Trophoblast cell (in vitro differentiated cells and primary cell): ENCODE data around the gene IQGAP1.

Experiments
- DNase-seq, 2 donors: peaks; one replicate each; pipeline ENCODE4 v3.0.0-alpha.2; 2016
- H2AFZ ChIP-seq: 2 replicates; pipeline ENCODE4 v1.6.1; 2013; ENCODE audit warnings: low read length, moderate library complexity, mild to moderate bottlenecking; ENCODE audit not compliant: insufficient read depth, poor library complexity
- H2AK5ac ChIP-seq: 2 replicates; pipeline ENCODE4 v1.6.1; 2013; ENCODE audit warnings: mild to moderate bottlenecking, low read length
- H2BK120ac ChIP-seq: 2 replicates; pipeline ENCODE4 v1.6.1; 2013; ENCODE audit warnings: low read length, mild to moderate bottlenecking, moderate library complexity; ENCODE audit not compliant: insufficient read depth, poor library complexity
- H2BK12ac ChIP-seq: 2 replicates; pipeline ENCODE4 v1.6.1; 2013; ENCODE audit warnings: mild to moderate bottlenecking, low read length, moderate library complexity
- H2BK5ac ChIP-seq: 2 replicates; pipeline ENCODE4 v1.6.1; 2013; ENCODE audit warnings: low read length, low read depth, moderate library complexity, mild to moderate bottlenecking; ENCODE audit not compliant: poor library complexity
- H3K14ac ChIP-seq: 2 replicates; pipeline ENCODE4 v1.6.1; 2013; ENCODE audit warnings: mild to moderate bottlenecking, low read length
- H3K18ac ChIP-seq: 2 replicates; pipeline ENCODE4 v1.6.1; 2013; ENCODE audit warnings: mild to moderate bottlenecking, low read length
- H3K23ac ChIP-seq: 2 replicates; pipeline ENCODE4 v1.6.1; 2013; ENCODE audit warnings: low read length
- H3K27ac ChIP-seq: 2 replicates; pipeline ENCODE4 v1.5.1; 2013; ENCODE audit warnings: low read depth, mild to moderate bottlenecking, inconsistent platforms, low read length, moderate library complexity
- H3K27me3 ChIP-seq: 2 replicates; pipeline ENCODE4 v1.6.1; 2013; ENCODE audit warnings: inconsistent platforms, mild to moderate bottlenecking, low read length, moderate library complexity; ENCODE audit not compliant: insufficient read depth
- H3K36me3 ChIP-seq, 2 experiments: 1 replicate in 1 of 2; 2 replicates in 1 of 2; pipeline ENCODE4 v1.6.1; 2013; ENCODE audit warnings: low read length in 2 of 2, mild to moderate bottlenecking in 2 of 2, moderate library complexity in 1 of 2; ENCODE audit not compliant: insufficient read depth in 2 of 2, control insufficient read depth in 1 of 2
- H3K4ac ChIP-seq: 2 replicates; pipeline ENCODE4 v1.6.1; 2013; ENCODE audit warnings: low read depth, mild to moderate bottlenecking, low read length, moderate library complexity
- H3K4me1 ChIP-seq, 2 experiments: 1 replicate in 1 of 2; 2 replicates in 1 of 2; pipeline ENCODE4 v1.6.1; 2013; ENCODE audit warnings: low read length in 2 of 2, mild to moderate bottlenecking in 2 of 2, moderate library complexity in 1 of 2; ENCODE audit not compliant: insufficient read depth in 2 of 2, control insufficient read depth in 1 of 2
- H3K4me2 ChIP-seq: 2 replicates; pipeline ENCODE4 v1.6.1; 2013; ENCODE audit warnings: inconsistent platforms, mild to moderate bottlenecking, low read length, moderate library complexity
- H3K4me3 ChIP-seq: 2 replicates; pipeline ENCODE4 v1.5.1; 2013; ENCODE audit warnings: mild to moderate bottlenecking, low read depth, low read length, inconsistent platforms
- H3K79me1 ChIP-seq: one replicate; pipeline ENCODE4 v1.6.1; 2013; ENCODE audit warnings: low read length
- H3K79me2 ChIP-seq: 2 replicates; pipeline ENCODE4 v1.6.1; 2013; ENCODE audit warnings: low read length, mild to moderate bottlenecking; ENCODE audit not compliant: control insufficient read depth, insufficient read depth, poor library complexity
- H3K9ac ChIP-seq: 2 replicates; pipeline ENCODE4 v1.6.1; 2013; ENCODE audit warnings: mild to moderate bottlenecking, low read length
- H3K9me3 ChIP-seq: 2 replicates; pipeline ENCODE4 v1.6.1; 2013; ENCODE audit warnings: low read depth, mild to moderate bottlenecking, control low read depth, inconsistent platforms, low read length; ENCODE audit not compliant: insufficient read depth
- H4K12ac ChIP-seq: 2 replicates; pipeline ENCODE4 v1.6.1; 2013; ENCODE audit warnings: low read depth, mild to moderate bottlenecking, low read length, moderate library complexity
- H4K8ac ChIP-seq: 2 replicates; pipeline ENCODE4 v1.6.1; 2013; ENCODE audit warnings: low read depth, mild to moderate bottlenecking, low read length, moderate library complexity
- H4K91ac ChIP-seq: one replicate; pipeline ENCODE4 v1.6.1; 2013; ENCODE audit warnings: low read depth, mild to moderate bottlenecking, low read length, moderate library complexity
- WGBS: extraction: QIAGEN DNeasy Blood & Tissue Kit; methylation state at CpG from one replicate; pipeline ENCODE4 v1.1.7; 2013; ENCODE audit warnings: missing lambda C conversion rate; ENCODE audit not compliant: insufficient read length, insufficient coverage; ENCODE audit errors: extremely low coverage; 5-methylcytosine and 5-hydroxymethylcytosine counted together

Gene IQGAP1

DNA sequence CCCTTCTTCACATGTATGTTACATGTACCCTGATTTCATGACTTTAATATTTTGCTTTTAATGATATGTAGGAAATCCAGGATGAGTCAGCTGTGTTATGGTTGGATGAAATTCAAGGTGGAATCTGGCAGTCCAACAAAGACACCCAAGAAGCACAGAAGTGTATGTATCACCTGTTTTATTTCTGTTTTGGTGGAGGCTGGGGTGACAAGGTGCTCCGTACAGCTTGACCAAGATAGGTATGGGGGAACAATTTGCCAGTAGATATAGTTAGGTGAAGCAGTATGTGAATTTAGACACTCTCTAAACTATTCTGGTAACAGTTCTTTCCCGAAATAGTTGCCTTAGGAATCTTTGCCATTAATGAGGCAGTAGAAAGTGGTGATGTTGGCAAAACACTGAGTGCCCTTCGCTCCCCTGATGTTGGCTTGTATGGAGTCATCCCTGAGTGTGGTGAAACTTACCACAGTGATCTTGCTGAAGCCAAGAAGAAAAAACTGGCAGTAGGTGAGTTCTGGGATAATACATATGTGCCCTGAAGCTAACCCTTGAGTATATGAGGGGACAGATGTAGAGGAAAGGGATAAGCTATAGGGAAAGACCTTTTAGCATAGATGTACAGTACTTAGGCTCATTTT lies 78.0 kb downstream of the IQGAP1 start:
- H3K9me3 ChIP-seq = peaks cover 2% of the 10 kb centered on the region
- H3K79me1 ChIP-seq = no peaks in the 10 kb centered on the region
- H2BK12ac ChIP-seq = no peak overlapping the region
- H3K14ac ChIP-seq = no peak overlapping the region
- no CpG with 5 or more reads among the region's 3 CpGs for WGBS
- no peak overlapping the region for H3K23ac ChIP-seq
- H3K4ac ChIP-seq = no peak overlapping the region
- no peak overlapping the region for H3K27ac ChIP-seq
- H3K79me2 ChIP-seq = no peaks in the 10 kb centered on the region
- no peak overlapping the region for H4K91ac ChIP-seq
- no peak overlapping the region for H3K4me3 ChIP-seq
- H2BK5ac ChIP-seq = no peak overlapping the region
- H2AK5ac ChIP-seq = no peak overlapping the region
- H3K18ac ChIP-seq = no peak overlapping the region
- no peak for DNase-seq
- H3K36me3 ChIP-seq = peaks cover 14 to 30% of the 10 kb centered on the region in 2 experiments
- H4K12ac ChIP-seq = no peak overlapping the region
- no peak overlapping the region for H3K9ac ChIP-seq
- no peak overlapping the region for H2BK120ac ChIP-seq
- H4K8ac ChIP-seq = no peak overlapping the region
- no peak overlapping the region for H3K4me2 ChIP-seq
- no peaks in the 10 kb centered on the region for H3K4me1 ChIP-seq
- no peak overlapping the region for H2AFZ ChIP-seq
- no peaks in the 10 kb centered on the region for H3K27me3 ChIP-seq

- Histone ChIP-seq H3K4me2 (no peak overlapping the region), H3K4ac (no peak overlapping the region), H3K18ac (no peak overlapping the region), H3K27me3 (no peaks in the 10 kb centered on the region), H3K79me2 (no peaks in the 10 kb centered on the region), H2BK120ac (no peak overlapping the region), H4K12ac (no peak overlapping the region), H3K36me3 (peaks cover 23 to 51% of the 10 kb centered on the region in 2 experiments), H2BK5ac (no peak overlapping the region), H3K4me1 (no peaks in the 10 kb centered on the region), H3K14ac (no peak overlapping the region), H3K27ac (no peak overlapping the region), H3K4me3 (no peak overlapping the region), H2AFZ (no peak overlapping the region), H3K23ac (no peak overlapping the region), H3K9ac (no peak overlapping the region), H2BK12ac (no peak overlapping the region), H4K8ac (no peak overlapping the region), H3K9me3 (peaks cover 2% of the 10 kb centered on the region), H2AK5ac (no peak overlapping the region), H4K91ac (no peak overlapping the region), H3K79me1 (no peaks in the 10 kb centered on the region)
- no peak for DNase-seq
- no CpG with 5 or more reads among the region's 2 CpGs for WGBS
These were observed 81.7 kb downstream of the IQGAP1 start for GRCh38 chr15:90469723-90470122.

- H2BK5ac ChIP-seq = no peak overlapping the region
- WGBS = no CpG with 5 or more reads among the region's 1 CpG
- no peak overlapping the region for H3K14ac ChIP-seq
- no peak overlapping the region for H3K23ac ChIP-seq
- H4K8ac ChIP-seq = no peak overlapping the region
- H3K27me3 ChIP-seq = no peaks in the 10 kb centered on the region
- H2BK12ac ChIP-seq = no peak overlapping the region
- H2BK120ac ChIP-seq = no peak overlapping the region
- H2AK5ac ChIP-seq = no peak overlapping the region
- H3K36me3 ChIP-seq = peaks cover 29 to 55% of the 10 kb centered on the region in 2 experiments
- no peak overlapping the region for H3K4me2 ChIP-seq
- H3K9me3 ChIP-seq = peaks cover under 1% of the 10 kb centered on the region
- no peaks in the 10 kb centered on the region for H3K4me1 ChIP-seq
- no peak overlapping the region for H3K4me3 ChIP-seq
- H3K27ac ChIP-seq = no peak overlapping the region
- no peak overlapping the region for H4K12ac ChIP-seq
- no peak overlapping the region for H4K91ac ChIP-seq
- no peak overlapping the region for H2AFZ ChIP-seq
- H3K79me2 ChIP-seq = no peaks in the 10 kb centered on the region
- no peak overlapping the region for H3K9ac ChIP-seq
- no peak overlapping the region for H3K4ac ChIP-seq
- H3K18ac ChIP-seq = no peak overlapping the region
- H3K79me1 ChIP-seq = no peaks in the 10 kb centered on the region
- no peak for DNase-seq
These were observed 82.4 kb downstream of the IQGAP1 start for GRCh38 chr15:90470453-90470852.

- no peak overlapping the region for H4K8ac ChIP-seq
- no peaks in the 10 kb centered on the region for H3K27me3 ChIP-seq
- H3K79me1 ChIP-seq = no peaks in the 10 kb centered on the region
- no peak overlapping the region for H3K18ac ChIP-seq
- H3K4me1 ChIP-seq = no peaks in the 10 kb centered on the region
- H3K79me2 ChIP-seq = no peaks in the 10 kb centered on the region
- H3K4me2 ChIP-seq = no peak overlapping the region
- no peak overlapping the region for H3K14ac ChIP-seq
- H4K91ac ChIP-seq = no peak overlapping the region
- no peak overlapping the region for H2AK5ac ChIP-seq
- H3K4me3 ChIP-seq = no peak overlapping the region
- H3K9ac ChIP-seq = no peak overlapping the region
- H2BK5ac ChIP-seq = no peak overlapping the region
- no peak overlapping the region for H3K23ac ChIP-seq
- H3K9me3 ChIP-seq = no peaks in the 10 kb centered on the region
- H2BK12ac ChIP-seq = no peak overlapping the region
- H3K36me3 ChIP-seq = peaks cover 26 to 52% of the 10 kb centered on the region in 2 experiments
- no CpG with 5 or more reads among the region's 3 CpGs for WGBS
- no peak overlapping the region for H2BK120ac ChIP-seq
- H4K12ac ChIP-seq = no peak overlapping the region
- H2AFZ ChIP-seq = no peak overlapping the region
- H3K27ac ChIP-seq = no peak overlapping the region
- DNase-seq = no peak
- H3K4ac ChIP-seq = no peak overlapping the region
These were observed 83.1 kb downstream of the IQGAP1 start for GRCh38 chr15:90471126-90471525.
